HG02981 (cell line): ENCODE results near the gene KLK5.
"Not testable (repeated sequence)": the region's sequence is repeated elsewhere in the genome, so short reads cannot be mapped to it uniquely, and the experiment has no call there.

Experiments
- ATAC-seq: cut with Tn5 transposase; IDR thresholded peaks from one replicate; pipeline ENCODE4 v1.9.1; 2021; ENCODE audit warnings: mild to moderate bottlenecking, moderate library complexity; ENCODE audit not compliant: unreplicated experiment

The KLK5 gene

DNA sequence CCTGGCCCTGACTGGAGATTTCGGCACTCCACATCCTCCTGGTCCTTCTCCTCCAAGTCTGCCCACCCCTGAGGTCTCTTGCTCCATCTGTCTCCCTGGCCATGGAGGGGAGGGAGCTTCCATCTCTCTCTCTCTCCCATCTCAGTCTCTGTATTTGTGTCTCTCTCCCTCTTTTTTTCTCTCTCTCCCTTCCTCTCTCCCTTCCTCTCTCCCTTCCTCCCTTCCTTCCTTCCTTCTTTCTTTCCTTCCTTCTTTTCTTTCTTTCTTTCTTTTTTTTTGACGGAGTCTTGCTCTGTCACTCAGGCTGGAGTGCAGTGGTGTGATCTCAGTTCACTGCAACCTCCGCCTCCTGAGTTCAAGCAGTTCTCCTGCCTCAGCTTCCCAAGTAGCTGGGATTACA lies 17.0 kb upstream of the KLK5 start:
- not testable (repeated sequence) for ATAC-seq

GRCh38 chr19:50969413-50969760 lies 16.5 kb upstream of the KLK5 start, which contains the start of gene KLK6:
Gene KLK6 (minus strand): TSS chr19:50969591. CDS start chr19:50968104, 1,487 bp downstream.
- no peak for ATAC-seq

DNA sequence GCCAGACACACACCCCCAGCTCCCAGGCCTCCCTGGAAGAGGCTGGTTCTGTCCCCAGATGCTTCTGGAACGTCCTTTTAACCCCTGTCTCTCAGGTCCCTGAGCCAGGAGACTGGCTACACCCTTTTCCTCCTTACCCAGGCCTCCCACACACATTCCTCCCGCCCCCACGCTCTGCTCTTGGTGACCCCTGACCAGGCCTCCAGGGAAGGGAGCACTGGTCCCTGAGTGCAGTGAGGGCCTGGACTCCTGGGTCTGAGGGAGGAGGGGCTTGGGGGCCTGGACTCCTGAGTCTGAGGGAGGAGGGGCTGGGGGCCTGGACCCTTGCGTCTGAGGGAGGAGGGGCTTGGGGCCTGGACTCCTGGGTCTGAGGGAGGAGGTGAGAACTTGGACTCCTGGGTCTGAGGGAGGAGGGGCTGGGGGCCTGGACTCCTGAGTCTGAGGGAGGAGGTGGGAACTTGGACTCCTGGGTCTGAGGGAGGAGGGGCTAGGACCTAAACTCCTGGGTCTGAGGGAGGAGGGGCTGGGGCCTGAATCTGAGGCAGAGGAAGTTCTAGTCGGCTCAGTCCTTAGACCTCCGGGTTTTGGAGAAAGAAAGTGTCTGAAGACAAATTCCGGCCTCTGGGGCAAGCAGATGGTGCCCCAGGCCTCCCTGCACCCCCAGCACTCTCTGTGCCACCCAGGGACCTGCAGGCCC lies 16.0 kb upstream of the KLK5 start:
- ATAC-seq, result no peak

DNA sequence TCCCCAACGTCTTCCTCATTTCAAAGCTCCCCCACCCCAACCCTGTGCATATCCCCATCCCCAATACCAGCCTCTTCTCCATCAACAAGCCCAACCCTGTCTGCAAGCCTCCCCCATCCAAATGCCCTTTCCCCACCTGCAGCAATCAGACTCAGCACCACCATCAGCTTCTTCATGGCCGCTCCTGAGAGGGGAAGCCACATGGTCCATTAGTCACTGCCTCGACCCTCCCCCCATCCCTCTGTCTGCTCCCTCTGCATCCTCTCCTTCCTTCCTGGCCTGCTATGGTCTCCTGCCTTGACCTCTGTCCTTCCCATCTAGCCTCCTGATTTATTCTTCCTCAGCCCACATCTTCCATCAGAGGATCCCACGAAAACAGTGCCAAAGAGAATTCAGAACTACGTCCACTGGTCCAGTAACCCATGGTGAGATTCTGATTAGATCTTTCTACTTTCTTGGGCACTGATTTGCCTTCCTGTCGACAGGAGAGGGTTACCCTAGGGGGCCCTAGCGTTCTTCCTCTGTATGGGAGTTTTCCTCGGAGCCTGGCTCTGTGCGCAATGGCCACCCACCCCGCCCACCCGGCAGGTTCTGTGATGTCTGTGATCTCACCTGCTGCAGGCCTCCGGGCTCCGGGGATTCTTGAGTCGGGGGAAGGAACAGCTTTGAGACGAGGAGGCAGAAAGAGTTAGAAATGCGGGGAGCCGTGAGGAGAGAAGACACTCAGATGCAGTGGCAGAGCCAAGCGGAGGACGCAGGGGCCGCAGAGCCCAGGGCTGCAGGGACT lies 15.3 kb upstream of the KLK5 start:
- ATAC-seq, result no peak

DNA sequence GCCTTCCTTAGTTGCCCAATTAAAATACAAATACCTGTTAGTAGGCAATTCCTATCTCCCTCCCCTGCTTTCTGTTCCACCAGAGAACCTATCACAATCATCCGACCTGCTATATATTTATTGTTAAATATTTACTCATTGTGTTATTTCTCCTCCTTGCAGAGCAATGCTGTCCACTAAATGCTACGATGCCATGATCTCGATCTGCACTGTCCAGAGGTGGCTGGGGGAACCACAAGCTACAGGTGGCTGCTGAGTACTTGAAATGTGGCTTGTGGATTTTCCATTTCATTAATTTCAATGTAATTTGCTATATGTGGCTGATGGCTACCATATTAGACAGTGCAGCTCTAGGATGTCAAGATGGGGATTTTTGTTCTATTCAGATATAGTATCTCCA lies 11.4 kb upstream of the KLK5 start:
- no peak for ATAC-seq

DNA sequence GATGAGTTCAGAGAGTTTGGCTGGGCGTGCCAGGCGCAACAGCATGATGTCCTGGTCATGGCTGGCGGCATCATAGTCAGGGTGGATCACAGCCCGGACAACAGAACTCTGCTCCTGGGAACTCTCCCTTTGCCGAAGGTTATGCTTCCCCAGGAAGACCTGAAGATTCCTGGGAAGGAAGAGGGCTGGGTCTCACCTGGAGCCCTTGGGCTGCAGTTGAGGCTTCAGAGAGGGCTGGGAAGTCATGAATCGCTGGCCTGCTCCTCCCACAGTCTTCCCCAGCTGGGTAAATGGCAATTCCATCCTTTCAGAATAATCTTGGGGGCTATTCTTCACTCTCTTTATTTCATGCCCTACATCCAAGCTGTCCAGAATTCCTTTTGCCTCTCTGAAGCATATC lies 10.5 kb upstream of the KLK5 start:
- ATAC-seq, result no peak

GRCh38 chr19:50962245-50962644 lies 9.4 kb upstream of the KLK5 start:
- ATAC-seq, result no peak

GRCh38 chr19:50959731-50960500 lies 7.1 kb upstream of the KLK5 start:
- ATAC-seq, result no peak

DNA sequence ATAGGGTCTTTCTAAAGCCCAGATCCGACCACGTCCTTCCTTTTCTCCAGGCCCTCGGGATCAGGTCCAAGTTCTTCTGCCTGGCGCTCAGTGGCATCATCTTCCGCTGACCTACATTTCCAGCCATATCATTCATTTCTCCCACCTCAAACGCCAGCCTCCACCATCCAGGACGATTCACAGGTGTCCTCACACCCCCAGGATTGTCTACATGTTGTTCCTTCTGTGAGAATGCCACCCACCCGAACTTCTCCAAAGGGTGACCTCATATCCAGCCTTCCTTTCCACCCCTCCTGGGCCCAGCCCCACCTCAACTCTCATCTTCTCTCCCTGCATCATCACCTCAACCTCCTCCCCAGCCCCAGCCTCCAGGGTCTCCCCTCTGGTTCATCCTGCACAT lies 4.7 kb upstream of the KLK5 start:
- ATAC-seq, result no peak

DNA sequence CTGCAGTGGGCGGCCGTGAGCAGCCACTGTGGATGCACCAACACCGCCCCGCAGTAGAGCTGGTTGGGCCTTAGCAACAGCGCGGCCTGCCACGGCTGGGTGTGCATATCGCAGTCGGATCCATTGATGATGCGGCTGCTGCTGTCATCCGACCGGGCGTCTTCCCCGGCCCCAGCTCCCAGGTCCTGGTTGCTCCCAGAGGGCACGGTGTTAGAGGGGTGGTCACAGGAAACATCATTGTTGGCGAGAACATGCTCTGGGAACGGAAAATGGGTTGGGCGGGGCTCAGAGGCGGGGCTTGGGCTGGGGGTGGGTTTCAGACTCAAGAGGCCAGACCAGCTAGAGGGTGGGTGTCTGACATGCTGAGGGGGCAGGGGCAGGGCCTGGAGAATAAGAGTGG lies 3.0 kb downstream of the KLK5 start:
- ATAC-seq, result no peak

DNA sequence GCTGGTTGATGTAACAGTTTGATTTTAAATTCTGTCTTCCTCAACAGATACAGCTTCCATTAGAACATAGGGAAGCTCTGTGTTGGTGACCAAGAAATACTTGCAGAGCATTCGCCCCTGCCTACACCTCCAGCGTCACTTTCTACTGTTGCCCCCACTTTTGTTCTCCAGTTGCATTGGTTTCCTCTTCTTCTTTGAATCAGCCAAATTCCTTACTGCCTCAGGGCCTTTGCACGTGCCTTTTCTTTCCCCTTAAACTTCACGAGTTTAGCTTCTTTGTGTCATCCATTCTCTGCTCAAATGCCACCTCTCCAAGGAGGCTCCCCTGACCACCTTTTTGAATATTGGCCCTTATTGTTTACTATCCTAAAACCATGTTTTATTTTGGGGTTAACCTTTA lies 5.7 kb downstream of the KLK5 start:
- no peak for ATAC-seq

DNA sequence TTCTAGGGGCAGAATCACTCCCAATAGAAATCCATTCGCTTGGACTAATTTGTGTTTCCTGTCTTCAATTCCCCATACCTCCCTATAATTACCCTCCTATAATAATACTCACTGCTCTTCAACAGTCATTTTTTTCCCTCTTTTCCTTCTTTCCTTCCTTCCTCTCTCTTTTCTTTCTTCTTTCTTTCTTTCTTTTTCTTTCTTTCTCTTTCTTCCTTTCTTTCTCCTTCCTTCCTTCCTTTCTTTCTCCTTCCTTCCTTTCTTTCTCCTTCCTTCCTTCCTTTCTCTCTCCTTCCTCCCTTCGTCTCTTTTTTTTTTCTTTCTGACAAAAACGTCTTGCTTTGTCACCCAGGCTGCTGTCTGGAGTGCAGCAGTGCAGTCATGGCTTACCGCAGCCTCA lies 8.0 kb downstream of the KLK5 start:
- no peak for ATAC-seq

DNA sequence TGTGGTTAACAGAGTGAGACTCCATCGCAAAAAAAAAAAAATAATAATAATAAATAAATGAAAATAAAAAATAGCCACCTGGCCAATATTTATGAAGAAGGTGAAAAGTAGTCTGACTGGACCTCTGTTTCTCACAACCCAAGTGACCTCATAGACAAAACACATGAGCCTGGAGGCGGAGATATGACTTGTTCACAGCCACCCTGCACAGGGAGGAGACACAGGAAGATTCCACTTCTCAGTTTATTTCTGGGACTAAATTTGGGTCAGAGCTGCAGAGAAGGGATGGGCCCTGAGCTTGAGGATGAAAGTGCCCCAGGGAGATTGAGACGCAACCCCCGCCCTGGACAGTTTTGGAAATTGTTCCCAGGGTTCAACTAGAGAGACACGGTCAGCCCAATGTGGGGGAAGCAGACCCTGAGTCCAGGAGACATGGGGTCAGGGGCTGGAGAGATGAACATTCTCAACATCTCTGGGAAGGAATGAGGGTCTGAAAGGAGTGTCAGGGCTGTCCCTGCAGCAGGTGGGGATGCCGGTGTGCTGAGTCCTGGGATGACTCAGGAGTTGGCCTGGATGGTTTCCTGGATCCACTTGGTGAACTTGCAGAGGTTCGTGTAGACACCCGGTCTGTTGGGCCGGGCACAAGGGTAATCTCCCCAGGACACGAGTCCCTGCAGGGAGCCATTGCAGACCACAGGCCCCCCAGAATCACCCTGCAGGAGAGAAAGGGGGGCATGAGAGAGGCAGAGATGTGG lies 9.6 kb downstream of the KLK5 start:
- no peak for ATAC-seq

DNA sequence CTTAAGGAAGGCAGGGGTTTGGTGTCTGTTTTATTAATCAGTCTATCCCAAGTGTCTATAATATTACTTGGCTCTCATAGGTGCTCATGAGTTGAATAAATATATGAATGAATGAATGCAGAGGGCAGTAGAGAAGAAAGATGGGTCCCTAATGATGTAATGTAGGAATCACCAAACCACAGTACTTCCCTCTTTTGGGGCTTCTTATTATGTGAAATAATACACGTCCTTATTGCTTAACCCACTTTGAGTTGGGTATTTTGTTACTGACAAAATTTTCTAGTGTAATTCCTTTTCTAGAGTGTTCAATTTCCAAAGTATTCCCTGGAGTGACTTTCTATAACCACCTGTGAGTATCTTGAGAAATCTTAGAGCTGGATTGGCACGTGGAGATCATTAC lies 13.2 kb downstream of the KLK5 start:
- ATAC-seq, result no peak

GRCh38 chr19:50933640-50934039 lies 19.2 kb downstream of the KLK5 start:
- ATAC-seq, result no peak

GRCh38 chr19:50932690-50933083 lies 20.2 kb downstream of the KLK5 start:
- ATAC-seq, result no peak

DNA sequence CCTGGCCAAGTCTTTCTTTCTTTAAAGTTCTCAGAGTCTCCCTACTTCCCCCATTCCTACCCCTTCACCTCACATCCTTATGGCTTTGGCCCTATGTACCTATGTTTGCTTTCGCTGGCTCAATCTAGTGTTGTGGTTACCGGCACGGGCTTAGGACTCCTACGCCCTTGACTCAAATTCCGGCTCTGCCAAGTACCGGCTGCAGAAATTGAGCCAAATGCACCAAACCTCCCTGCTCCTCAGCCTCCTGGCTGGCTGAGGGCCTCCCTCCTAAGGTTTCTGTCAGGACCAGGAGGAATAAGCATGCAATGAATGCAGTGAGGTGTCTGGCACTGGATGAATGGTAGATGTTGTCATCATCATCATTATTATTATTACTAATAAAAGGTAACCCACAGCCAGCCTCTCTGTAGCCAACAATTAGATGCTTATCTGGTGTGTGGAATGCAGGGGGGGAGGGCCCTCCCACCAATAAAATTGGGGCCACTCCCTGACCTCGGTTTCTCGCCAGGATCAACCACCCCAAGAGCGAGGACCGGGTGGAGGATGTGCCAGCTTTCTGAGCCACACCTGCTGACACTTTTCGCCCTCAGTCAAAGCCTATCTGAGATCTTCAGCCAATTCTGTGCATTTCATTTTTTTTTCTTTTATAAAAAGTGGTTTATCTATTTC lies 20.7 kb downstream of the KLK5 start:
- no peak for ATAC-seq

GRCh38 chr19:50931023-50931422 lies 21.8 kb downstream of the KLK5 start:
- no peak for ATAC-seq

GRCh38 chr19:50928831-50929230 lies 24.0 kb downstream of the KLK5 start:
- no peak for ATAC-seq

- ATAC-seq, result no peak
Observed at GRCh38 chr19:50926144-50926543, 26.7 kb downstream of the KLK5 start.

GRCh38 chr19:50925734-50926133 lies 27.1 kb downstream of the KLK5 start:
- no peak for ATAC-seq
